ENCODE data around the gene PUSL1. TPM values are rescaled to one million over a fixed set of nuclear protein-coding genes. Genes with fewer than 3 reads are reported as not detected.

PUSL1 gene, protein sequence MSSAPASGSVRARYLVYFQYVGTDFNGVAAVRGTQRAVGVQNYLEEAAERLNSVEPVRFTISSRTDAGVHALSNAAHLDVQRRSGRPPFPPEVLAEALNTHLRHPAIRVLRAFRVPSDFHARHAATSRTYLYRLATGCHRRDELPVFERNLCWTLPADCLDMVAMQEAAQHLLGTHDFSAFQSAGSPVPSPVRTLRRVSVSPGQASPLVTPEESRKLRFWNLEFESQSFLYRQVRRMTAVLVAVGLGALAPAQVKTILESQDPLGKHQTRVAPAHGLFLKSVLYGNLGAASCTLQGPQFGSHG
- 10 to 100 TPM; 20.0 to 52.5 (median 33.2) TPM for total RNA-seq

DNA sequence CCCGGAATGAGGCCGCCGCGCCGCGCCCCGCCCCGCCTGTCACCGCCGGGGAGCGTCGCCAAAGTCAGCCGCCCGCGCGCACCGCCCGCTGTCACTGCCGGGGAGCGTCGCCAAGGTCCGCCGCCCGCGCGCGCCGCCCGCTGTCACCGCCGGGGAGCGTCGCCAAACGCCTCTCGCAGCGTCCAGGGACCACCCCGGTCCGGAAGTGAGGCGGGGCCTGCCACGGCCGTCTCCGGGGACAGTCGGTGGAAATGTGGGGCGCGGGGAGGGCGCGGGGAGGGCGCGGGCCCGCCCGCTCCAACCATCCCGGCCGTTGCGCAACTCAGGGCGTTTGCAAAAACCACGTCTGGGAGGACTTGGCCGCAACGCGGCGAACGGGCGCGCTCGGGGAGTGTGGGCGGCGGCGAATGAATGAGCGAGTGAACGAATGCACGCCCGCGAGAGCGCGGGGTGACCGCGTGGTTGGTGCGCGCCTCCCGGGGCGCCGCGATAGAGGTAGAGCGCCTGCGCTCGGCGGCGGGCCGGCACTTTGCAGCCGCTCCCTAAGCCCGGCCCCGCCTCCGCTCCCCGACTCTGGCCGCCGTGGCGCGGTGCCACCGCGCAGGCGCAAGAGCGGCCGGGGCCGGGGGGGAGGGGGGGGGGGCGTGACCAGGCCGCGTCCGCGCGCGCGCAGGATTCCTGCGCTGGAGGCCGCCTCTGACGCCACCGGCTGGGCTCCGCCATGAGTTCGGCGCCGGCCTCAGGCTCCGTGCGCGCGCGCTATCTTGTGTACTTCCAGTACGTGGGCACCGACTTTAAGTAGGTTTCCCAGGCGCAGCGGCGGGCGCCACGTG is at the start of gene PUSL1, which contains the start of gene ACAP3:
TSS of gene PUSL1 (plus strand) at position 675 of the 833 bp plus-strand sequence. CDS start at position 722, 47 bp downstream.
TSS of gene ACAP3 (minus strand) at position 8 of the 833 bp plus-strand sequence. CDS start 115 bp downstream, outside the sequence.
- Histone ChIP-seq H3K4me1 (peaks cover 56 to 77% (median 65%) of the 10 kb centered on the region in 3 donors), H3K9me3 (no peaks in the 10 kb centered on the region), H3K4me3 (peak within 1 kb of the TSS; percentile 70 to 76 (median 74)), H3K36me3 (peaks cover 12 to 32% (median 19%) of the 10 kb centered on the region in 3 donors), H3K27me3 (no peaks in the 10 kb centered on the region), H3K27ac (peak within 1 kb of the TSS; percentile 95 to 99 (median 98))
- DNase-seq, result peak; percentile 52
- TF ChIP-seq, protein P1, sequence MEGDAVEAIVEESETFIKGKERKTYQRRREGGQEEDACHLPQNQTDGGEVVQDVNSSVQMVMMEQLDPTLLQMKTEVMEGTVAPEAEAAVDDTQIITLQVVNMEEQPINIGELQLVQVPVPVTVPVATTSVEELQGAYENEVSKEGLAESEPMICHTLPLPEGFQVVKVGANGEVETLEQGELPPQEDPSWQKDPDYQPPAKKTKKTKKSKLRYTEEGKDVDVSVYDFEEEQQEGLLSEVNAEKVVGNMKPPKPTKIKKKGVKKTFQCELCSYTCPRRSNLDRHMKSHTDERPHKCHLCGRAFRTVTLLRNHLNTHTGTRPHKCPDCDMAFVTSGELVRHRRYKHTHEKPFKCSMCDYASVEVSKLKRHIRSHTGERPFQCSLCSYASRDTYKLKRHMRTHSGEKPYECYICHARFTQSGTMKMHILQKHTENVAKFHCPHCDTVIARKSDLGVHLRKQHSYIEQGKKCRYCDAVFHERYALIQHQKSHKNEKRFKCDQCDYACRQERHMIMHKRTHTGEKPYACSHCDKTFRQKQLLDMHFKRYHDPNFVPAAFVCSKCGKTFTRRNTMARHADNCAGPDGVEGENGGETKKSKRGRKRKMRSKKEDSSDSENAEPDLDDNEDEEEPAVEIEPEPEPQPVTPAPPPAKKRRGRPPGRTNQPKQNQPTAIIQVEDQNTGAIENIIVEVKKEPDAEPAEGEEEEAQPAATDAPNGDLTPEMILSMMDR (IDR thresholded peaks at IDR 0.05), result peak in 2 of 6 experiments; percentile 23 to 30
- TF ChIP-seq POLR2A (IDR thresholded peaks at IDR 0.05), result peak in 2 of 4 donors; percentile 6 to 42
- WGBS, 2 donors, result no CpG with 5 or more reads among the region's 131 CpGs
- intact Hi-C loops (cut with DNase I), result no loop called here

DNA sequence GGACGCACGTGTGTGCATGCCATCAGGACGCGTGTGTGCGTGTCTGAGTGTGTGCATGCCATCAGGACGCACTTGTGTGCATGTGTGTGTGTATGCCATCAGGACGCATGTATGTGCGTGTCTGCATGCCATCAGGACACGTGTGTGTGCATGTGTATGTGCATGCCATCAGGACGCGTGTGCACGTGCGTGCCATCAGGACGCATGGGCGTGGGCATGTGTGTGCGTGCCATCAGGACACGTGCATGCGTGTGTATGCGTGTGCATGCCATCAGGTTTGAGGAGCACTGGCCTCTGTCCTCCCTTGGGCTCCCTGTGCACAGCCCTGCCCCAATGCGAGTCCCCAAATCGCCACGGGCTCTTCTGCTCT is 49.3 kb upstream of the PUSL1 start:
- peaks cover 20 to 100% (median 33%) of the 10 kb centered on the region in 3 donors for H3K36me3 ChIP-seq
- intact Hi-C loops (cut with DNase I), result no loop called here

DNA sequence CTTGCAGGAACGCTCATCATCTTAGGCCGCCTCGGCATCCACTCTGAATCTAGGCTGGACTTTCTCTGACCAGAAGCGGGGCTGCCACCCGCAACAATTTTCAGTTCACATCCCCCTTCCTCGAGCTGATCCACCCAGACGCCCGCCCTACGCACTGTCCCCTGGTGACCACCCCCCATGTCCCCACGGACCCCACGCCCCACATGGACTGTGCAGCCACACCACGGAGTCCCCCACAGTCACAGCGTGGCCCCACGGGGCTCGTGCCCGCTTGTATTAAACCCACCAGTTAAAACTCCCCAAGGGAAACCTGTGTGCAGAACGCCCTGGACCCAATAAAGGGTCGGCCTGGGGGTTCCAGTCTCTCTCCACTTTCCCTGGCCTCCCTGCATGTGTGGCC is 48.9 kb upstream of the PUSL1 start:
- intact Hi-C loops (cut with DNase I), result no loop called here
- Histone ChIP-seq H3K27ac (no peak overlapping the region), H3K4me1 (peaks cover 7 to 40% (median 7%) of the 10 kb centered on the region in 3 donors), H3K36me3 (peaks cover 20 to 100% (median 31%) of the 10 kb centered on the region in 3 donors), H3K27me3 (no peaks in the 10 kb centered on the region), H3K9me3 (no peaks in the 10 kb centered on the region), H3K4me3 (no peak overlapping the region)
- DNase-seq, result no peak
- TF ChIP-seq, protein P1 (IDR thresholded peaks at IDR 0.05), result no peak
- TF ChIP-seq POLR2A (IDR thresholded peaks at IDR 0.05), result no peak
- WGBS, 2 donors, result 93 to 95% methylated on average over 5 to 11 of the region's 18 CpGs

More for the DNA sequence above, 49.3 kb upstream of the PUSL1 start:
- Histone ChIP-seq H3K27ac (no peak overlapping the region), H3K9me3 (no peaks in the 10 kb centered on the region), H3K4me3 (no peak overlapping the region), H3K4me1 (peaks cover 7 to 40% (median 7%) of the 10 kb centered on the region in 3 donors), H3K27me3 (no peaks in the 10 kb centered on the region)
- TF ChIP-seq, protein P1 (IDR thresholded peaks at IDR 0.05), result no peak
- TF ChIP-seq POLR2A (IDR thresholded peaks at IDR 0.05), result no peak
- no peak for DNase-seq
- 58 to 85% methylated on average over 10 to 22 of the region's 22 CpGs for WGBS, 2 donors

DNA sequence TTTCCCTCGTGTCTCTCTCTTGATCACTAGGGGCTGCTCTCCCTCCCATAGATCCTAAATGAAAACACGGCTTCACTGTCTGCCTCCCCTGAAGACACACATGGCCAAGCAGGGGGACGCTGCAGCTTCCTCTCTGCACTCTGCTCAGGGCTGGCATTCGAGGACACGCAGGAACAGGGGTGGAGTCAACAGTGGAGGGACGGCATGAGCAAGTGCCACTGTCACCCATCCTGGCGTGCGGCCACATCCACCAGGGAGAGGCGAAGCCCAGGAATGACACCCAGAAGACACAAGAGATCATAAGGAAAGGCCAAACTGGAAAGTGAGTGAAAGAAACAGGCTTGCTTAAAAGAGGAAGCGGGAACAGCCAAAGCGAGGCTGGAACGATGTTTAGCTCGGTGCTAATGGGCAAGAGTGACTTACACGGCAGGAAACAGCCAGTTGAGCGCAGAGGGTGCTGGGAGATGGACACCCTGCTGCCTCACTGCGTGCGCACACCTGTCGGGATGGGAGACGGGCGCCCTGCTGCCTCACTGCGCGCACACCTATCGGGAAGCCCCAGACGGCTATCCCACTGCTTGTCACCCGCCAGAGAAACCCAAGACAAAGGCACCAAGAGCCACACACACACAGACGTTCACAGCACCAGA is 48.3 kb upstream of the PUSL1 start:
- Histone ChIP-seq H3K9me3 (no peaks in the 10 kb centered on the region), H3K27me3 (no peaks in the 10 kb centered on the region), H3K4me3 (no peak overlapping the region), H3K36me3 (peaks cover 25 to 100% (median 26%) of the 10 kb centered on the region in 3 donors), H3K4me1 (peaks cover 7 to 40% (median 7%) of the 10 kb centered on the region in 3 donors), H3K27ac (no peak overlapping the region)
- intact Hi-C loops (cut with DNase I), result no loop called here
- WGBS, 2 donors, result 75 to 86% methylated on average over 18 to 23 of the region's 26 CpGs
- DNase-seq, result no peak
- no peak for TF ChIP-seq POLR2A (IDR thresholded peaks at IDR 0.05)
- TF ChIP-seq, protein P1 (IDR thresholded peaks at IDR 0.05), result no peak
